Measurements from ENCODE around the gene TSSK6. TPM values are rescaled to one million over a fixed set of nuclear protein-coding genes. Genes with fewer than 3 reads are reported as not detected.

Gene TSSK6
- total RNA-seq, 2 donors from 2014 or later = 1.5 to 3.6 TPM

- DNase-seq (ENCODE audit: low spot score) (no peak), ATAC-seq (ENCODE audit: insufficient number of reproducible peaks, low FRiP score, low read depth) (no peak)
- no peaks in the 10 kb centered on the region for H3K9me3 ChIP-seq
- H3K27me3 ChIP-seq (replicated peaks; ENCODE audit: insufficient read depth) = no peaks in the 10 kb centered on the region
- no peak overlapping the region for H3K27ac ChIP-seq
- H3K36me3 ChIP-seq = peaks cover 27% of the 10 kb centered on the region
- no peak for TF ChIP-seq CTCF (IDR thresholded peaks at IDR 0.05)
- peaks cover 0 to 2% of the 10 kb centered on the region in 2 donors for H3K4me1 ChIP-seq (ENCODE audit: control insufficient read depth in 1 of 2, low read depth in 2 of 2)
- H3K4me3 ChIP-seq = no peak overlapping the region
These were observed 10.4 kb upstream of the TSSK6 start for GRCh38 chr19:19525611-19526380.

GRCh38 chr19:19524053-19524452, 8.7 kb upstream of the TSSK6 start:
- H3K27me3 ChIP-seq (replicated peaks; ENCODE audit: insufficient read depth) = no peaks in the 10 kb centered on the region
- H3K4me3 ChIP-seq = no peak overlapping the region
- ATAC-seq (ENCODE audit: insufficient number of reproducible peaks, low FRiP score, low read depth) (no peak), DNase-seq (ENCODE audit: low spot score) (no peak)
- H3K36me3 ChIP-seq = peaks cover 27% of the 10 kb centered on the region
- no peak overlapping the region for H3K27ac ChIP-seq
- H3K9me3 ChIP-seq = no peaks in the 10 kb centered on the region
- peaks cover 2 to 7% of the 10 kb centered on the region in 2 donors for H3K4me1 ChIP-seq (ENCODE audit: control insufficient read depth in 1 of 2, low read depth in 2 of 2)
- TF ChIP-seq CTCF (IDR thresholded peaks at IDR 0.05) = no peak

GRCh38 chr19:19523177-19523576, 7.8 kb upstream of the TSSK6 start:
- Histone ChIP-seq H3K4me1 (ENCODE audit: control insufficient read depth in 1 of 2, low read depth in 2 of 2) (peaks cover 2 to 11% of the 10 kb centered on the region in 2 donors), H3K36me3 (peaks cover 25% of the 10 kb centered on the region), H3K27me3 (replicated peaks; ENCODE audit: insufficient read depth) (no peaks in the 10 kb centered on the region), H3K9me3 (no peaks in the 10 kb centered on the region), H3K27ac (no peak overlapping the region), H3K4me3 (no peak overlapping the region)
- TF ChIP-seq CTCF (IDR thresholded peaks at IDR 0.05) = no peak
- ATAC-seq (ENCODE audit: insufficient number of reproducible peaks, low FRiP score, low read depth) = no peak
- no peak for DNase-seq (ENCODE audit: low spot score)

GRCh38 chr19:19520989-19521388, 5.6 kb upstream of the TSSK6 start:
- H3K36me3 ChIP-seq = peaks cover 13% of the 10 kb centered on the region
- H3K4me3 ChIP-seq = no peak overlapping the region
- DNase-seq (ENCODE audit: low spot score) = no peak
- no peak for TF ChIP-seq CTCF (IDR thresholded peaks at IDR 0.05)
- no peak for ATAC-seq (ENCODE audit: insufficient number of reproducible peaks, low FRiP score, low read depth)
- no peaks in the 10 kb centered on the region for H3K27me3 ChIP-seq (replicated peaks; ENCODE audit: insufficient read depth)
- H3K27ac ChIP-seq = no peak overlapping the region
- H3K4me1 ChIP-seq (ENCODE audit: control insufficient read depth in 1 of 2, low read depth in 2 of 2) = peaks cover 11 to 28% of the 10 kb centered on the region in 2 donors
- no peaks in the 10 kb centered on the region for H3K9me3 ChIP-seq

- no peaks in the 10 kb centered on the region for H3K36me3 ChIP-seq
- H3K27me3 ChIP-seq (replicated peaks; ENCODE audit: insufficient read depth) = no peaks in the 10 kb centered on the region
- ATAC-seq (ENCODE audit: insufficient number of reproducible peaks, low FRiP score, low read depth) (no peak), DNase-seq (ENCODE audit: low spot score) (no peak)
- TF ChIP-seq CTCF (IDR thresholded peaks at IDR 0.05) = no peak
- no peaks in the 10 kb centered on the region for H3K9me3 ChIP-seq
- H3K4me3 ChIP-seq = peak overlapping the region; percentile 85
- H3K27ac ChIP-seq = no peak overlapping the region
- peaks cover 15 to 43% of the 10 kb centered on the region in 2 donors for H3K4me1 ChIP-seq (ENCODE audit: control insufficient read depth in 1 of 2, low read depth in 2 of 2)
These were observed 1.9 kb upstream of the TSSK6 start for GRCh38 chr19:19517235-19517619.

Measured in thoracic aorta (tissue), 2 donors.